SK-N-SH (cell line): ENCODE results near the gene WNT9B. TPM values are rescaled to one million over a fixed set of nuclear protein-coding genes. Genes with fewer than 3 reads are reported as not detected.

Experiments
- CTCF ChIA-PET: fragments of 300-600, 350-600 bp; formaldehyde crosslinking; extraction: SDS; loops from one replicate; lab custom pipeline; 2021; lab: Yijun Ruan, JAX
- POLR2A ChIA-PET: fragments of 350-600 bp; sonication (Branson Sonifier 250); formaldehyde crosslinking; extraction: SDS; loops from one replicate; lab custom pipeline; 2020; ENCODE audit warnings: antibody characterized with exemption, inconsistent platforms; lab: Yijun Ruan, JAX
- DNase-seq: peaks from one replicate; pipeline ENCODE4 v3.0.0; 2012
- H2AFZ ChIP-seq: fragments of 200-600 bp; sonication (generic); 2 replicates; pipeline ENCODE4 v1.8.1; 2016; ENCODE audit warnings: antibody characterized with exemption, mild to moderate bottlenecking, low read depth
- H3F3A ChIP-seq: fragments of 200-600 bp; sonication (generic); replicated peaks from 2 replicates; pipeline ENCODE3; 2016; ENCODE audit warnings: antibody characterized with exemption, mild to moderate bottlenecking; ENCODE audit not compliant: insufficient read depth
- H3K27ac ChIP-seq, 2 experiments: fragments of 200-500 bp in 1 of 2; fragments of 200-600 bp in 1 of 2; sonication (Bioruptor generic) in 1 of 2; sonication (generic), shearing (Covaris generic) in 1 of 2; 2 replicates each; pipeline versions ENCODE4 v1.5.1 to v1.6.1; 2014 to 2016; ENCODE audit warnings: low read depth in 2 of 2, inconsistent platforms in 1 of 2, low read length in 1 of 2, mild to moderate bottlenecking in 1 of 2, mixed read lengths in 1 of 2
- H3K27me3 ChIP-seq: fragments of 200-600 bp; sonication (generic), shearing (Covaris generic); 2 replicates; pipeline ENCODE4 v1.6.1; 2016; ENCODE audit warnings: mixed run types; ENCODE audit not compliant: insufficient read depth
- H3K36me3 ChIP-seq, 2 experiments: fragments of 200-500 bp in 1 of 2; fragments of 200-600 bp in 1 of 2; sonication (Bioruptor generic) in 1 of 2; sonication (generic) in 1 of 2; replicated peaks in 1 of 2; 2 replicates each; pipeline versions ENCODE3 to v1.5.1; 2014 to 2016; ENCODE audit warnings: low read length in 1 of 2, mild to moderate bottlenecking in 1 of 2; ENCODE audit not compliant: insufficient read depth in 2 of 2, control insufficient read depth in 1 of 2
- H3K4me1 ChIP-seq, 2 experiments: fragments of 200-500 bp in 1 of 2; fragments of 200-600 bp in 1 of 2; sonication (Bioruptor generic) in 1 of 2; sonication (generic), shearing (Covaris generic) in 1 of 2; 2 replicates each; pipeline versions ENCODE4 v1.5.1 to v1.6.1; 2014 to 2016; ENCODE audit warnings: low read depth in 1 of 2, low read length in 1 of 2, mixed run types in 1 of 2; ENCODE audit not compliant: insufficient read depth in 2 of 2, control insufficient read depth in 1 of 2
- H3K4me2 ChIP-seq: fragments of 200-600 bp; sonication (generic), shearing (Covaris generic); 2 replicates; pipeline ENCODE4 v1.6.1; 2017; ENCODE audit warnings: mixed run types
- H3K4me3 ChIP-seq, 2 experiments: fragments of 200-500 bp in 1 of 2; fragments of 200-600 bp in 1 of 2; sonication (Bioruptor generic) in 1 of 2; sonication (generic), shearing (Covaris generic) in 1 of 2; 2 replicates each; pipeline versions ENCODE4 v1.5.1 to v1.8.1; 2014 to 2016; ENCODE audit warnings: low read depth in 2 of 2, inconsistent platforms in 1 of 2, low read length in 1 of 2, mild to moderate bottlenecking in 1 of 2, mixed read lengths in 1 of 2, moderate library complexity in 1 of 2
- H3K79me2 ChIP-seq: fragments of 200-600 bp; sonication (generic); 2 replicates; pipeline ENCODE4 v1.8.1; 2017; ENCODE audit warnings: mild to moderate bottlenecking; ENCODE audit not compliant: insufficient read depth
- H3K9ac ChIP-seq: fragments of 200-600 bp; sonication (generic); 2 replicates; pipeline ENCODE4 v1.6.1; 2017; ENCODE audit warnings: mixed run types
- H3K9me2 ChIP-seq: fragments of 200-600 bp; sonication (generic); 2 replicates; pipeline ENCODE4 v1.6.1; 2017; ENCODE audit warnings: mixed run types
- H3K9me3 ChIP-seq: fragments of 200-600 bp; sonication (generic); 2 replicates; pipeline ENCODE4 v1.6.1; 2017; ENCODE audit warnings: mixed run types, mild to moderate bottlenecking, moderate library complexity
- H4K20me1 ChIP-seq: fragments of 200-600 bp; sonication (generic); 2 replicates; pipeline ENCODE4 v1.6.1; 2017; ENCODE audit warnings: mild to moderate bottlenecking, mixed run types; ENCODE audit not compliant: insufficient read depth
- CTCF ChIP-seq: fragments of 200-600 bp; sonication (generic); IDR thresholded peaks from 2 replicates; pipeline ENCODE4 v1.6.1; 2017; ENCODE audit warnings: antibody characterized with exemption, mild to moderate bottlenecking, moderate library complexity
- ELF1 ChIP-seq: IDR thresholded peaks from 2 replicates; pipeline ENCODE4 v1.4.0; 2012
- EZH2phosphoT487 ChIP-seq: fragments of 200-600 bp; sonication (generic); IDR thresholded peaks from 2 replicates; pipeline ENCODE4 v1.6.1; 2017; ENCODE audit warnings: low read depth, mixed run types, mild to moderate bottlenecking, antibody characterized with exemption, moderate library complexity, borderline replicate concordance
- FOSL2 ChIP-seq: IDR thresholded peaks from 2 replicates; pipeline ENCODE4 v1.4.0; 2012; ENCODE audit warnings: low read depth, mild to moderate bottlenecking, moderate library complexity, borderline replicate concordance
- FOXM1 ChIP-seq: IDR thresholded peaks from 2 replicates; pipeline ENCODE4 v1.4.0; 2012; ENCODE audit warnings: low read depth, mild to moderate bottlenecking
- GABPA ChIP-seq: IDR thresholded peaks from 2 replicates; pipeline ENCODE4 v1.4.0; 2012; ENCODE audit warnings: low read depth, mild to moderate bottlenecking
- IRF3 ChIP-seq: fragments of 150-350 bp; IDR thresholded peaks from 2 replicates; pipeline ENCODE4 v1.6.1; 2016; ENCODE audit warnings: mild to moderate bottlenecking, low read depth, low read length
- MAX ChIP-seq: IDR thresholded peaks from 2 replicates; pipeline ENCODE4 v1.4.0; 2012; ENCODE audit warnings: low read depth
- MEF2A ChIP-seq: IDR thresholded peaks from 2 replicates; pipeline ENCODE4 v1.4.0; 2012; ENCODE audit warnings: low read depth, borderline replicate concordance
- MXI1 ChIP-seq: IDR thresholded peaks from 2 replicates; pipeline ENCODE4 v1.6.1; 2012; ENCODE audit warnings: mild to moderate bottlenecking, low read depth, low read length, improper control_type of control experiment
- REST ChIP-seq: IDR thresholded peaks from 2 replicates; pipeline ENCODE4 v1.6.1; 2012; ENCODE audit warnings: mild to moderate bottlenecking, low read depth, low read length, moderate library complexity
- RXRA ChIP-seq: IDR thresholded peaks from 2 replicates; pipeline ENCODE4 v1.4.0; 2012; ENCODE audit warnings: low read depth, mild to moderate bottlenecking, borderline replicate concordance
- SMC3 ChIP-seq: IDR thresholded peaks from 2 replicates; pipeline ENCODE4 v1.6.1; 2012; ENCODE audit warnings: low read depth, low read length, improper control_type of control experiment
- USF2 ChIP-seq: fragments of 150-350 bp; IDR thresholded peaks from 2 replicates; pipeline ENCODE4 v1.6.1; 2017; ENCODE audit warnings: antibody characterized with exemption, low read length, low read depth, borderline replicate concordance
- ZBTB33 ChIP-seq: IDR thresholded peaks from 2 replicates; pipeline ENCODE4 v1.4.0; 2012; ENCODE audit warnings: low read depth, borderline replicate concordance
- WGBS: methylation state at CpG from one replicate; pipeline ENCODE4 v1.1.6; 2017; ENCODE audit warnings: low lambda C conversion rate; 5-methylcytosine and 5-hydroxymethylcytosine counted together
- polyA plus RNA-seq, 3 experiments: library from polyadenylated mRNA; depleted of rRNA; stranded (reverse); fragments of >200 nt; gene quantifications; 2 replicates each; pipeline ENCODE4 v1.2.3, GENCODE V29; 2012

The WNT9B gene
- polyA plus RNA-seq, 1 of the 3 experiments (the other 2 are of a cell fraction) = not detected

- TF ChIP-seq RXRA = no peak
- no peak for TF ChIP-seq MXI1
- TF ChIP-seq REST = no peak
- TF ChIP-seq CTCF = no peak
- no peak for TF ChIP-seq MAX
Measured at GRCh38 chr17:46915596-46915995, 64.2 kb downstream of the WNT9B start (continued).

- no peak overlapping the region for H3K9ac ChIP-seq
- H2AFZ ChIP-seq = no peak overlapping the region
- peaks cover 3% of the 10 kb centered on the region for H3F3A ChIP-seq
- H3K4me2 ChIP-seq = no peak overlapping the region
- no peak overlapping the region for H3K27ac ChIP-seq
- H3K36me3 ChIP-seq = no peaks in the 10 kb centered on the region
- 63% methylated on average over 2 of the region's 2 CpGs for WGBS
- CTCF ChIA-PET = interaction anchor here (1.3 to 1.8 kb wide), 2 partner anchors 9 to 25 kb away, joined by 4 to 5 read pairs; no protein-coding TSS in a partner anchor
- no peaks in the 10 kb centered on the region for H3K79me2 ChIP-seq
- H3K9me3 ChIP-seq = no peaks in the 10 kb centered on the region
- DNase-seq = no peak
- H4K20me1 ChIP-seq = no peaks in the 10 kb centered on the region
- H3K4me1 ChIP-seq = no peaks in the 10 kb centered on the region
- POLR2A ChIA-PET = no interaction called here
- H3K9me2 ChIP-seq = no peaks in the 10 kb centered on the region
- no peak overlapping the region for H3K4me3 ChIP-seq
- TF ChIP-seq RXRA = no peak
- 0 out of 2 replicates have a peak, but pooled peaks cover 4% of the 10 kb centered on the region for H3K27me3 ChIP-seq
Measured at GRCh38 chr17:46916211-46916610, 64.8 kb downstream of the WNT9B start.

- CTCF ChIA-PET = interaction anchor here (1.2 to 1.3 kb wide), 2 partner anchors 9 to 11 kb away, joined by 3 to 4 read pairs; no protein-coding TSS in a partner anchor
Measured at GRCh38 chr17:46916623-46917022, 65.2 kb downstream of the WNT9B start.

More at GRCh38 chr17:46916623-46917022, 65.2 kb downstream of the WNT9B start:
- 0 out of 2 replicates have a peak, but pooled peaks cover 4% of the 10 kb centered on the region for H3K27me3 ChIP-seq
- no peaks in the 10 kb centered on the region for H3K36me3 ChIP-seq
- H3K27ac ChIP-seq = no peak overlapping the region
- H3F3A ChIP-seq = peaks cover 3% of the 10 kb centered on the region
- H3K9me2 ChIP-seq = no peaks in the 10 kb centered on the region
- no peaks in the 10 kb centered on the region for H3K79me2 ChIP-seq
- no peaks in the 10 kb centered on the region for H4K20me1 ChIP-seq
- WGBS = 81% methylated on average over 3 of the region's 3 CpGs
- H3K9me3 ChIP-seq = no peaks in the 10 kb centered on the region
- no peak for TF ChIP-seq FOXM1
- TF ChIP-seq ZBTB33 = no peak
- no peak for TF ChIP-seq ELF1
- TF ChIP-seq USF2 = no peak
- no peak for TF ChIP-seq RXRA
- TF ChIP-seq SMC3 = no peak
- no peak for TF ChIP-seq MEF2A
- no peak for TF ChIP-seq IRF3
- no peak for TF ChIP-seq FOSL2
- TF ChIP-seq EZH2phosphoT487 = no peak
- TF ChIP-seq GABPA = no peak
- H2AFZ ChIP-seq = no peak overlapping the region
- no peak for DNase-seq
- no peak overlapping the region for H3K9ac ChIP-seq
- no peak overlapping the region for H3K4me3 ChIP-seq
- no peaks in the 10 kb centered on the region for H3K4me1 ChIP-seq
- POLR2A ChIA-PET = no interaction called here
- no peak overlapping the region for H3K4me2 ChIP-seq
